Activated naive CD8-positive, alpha-beta T cell treated with anti-CD3 and anti-CD28 coated beads for 36 hours (primary cell): ENCODE data around the gene APRT. TPM values are rescaled to one million over a fixed set of nuclear protein-coding genes. Genes with fewer than 3 reads are reported as not detected.
"Not testable (repeated sequence)": the region's sequence is repeated elsewhere in the genome, so short reads cannot be mapped to it uniquely, and the experiment has no call there.

Experiments used
- DNase-seq: peaks from one replicate; pipeline ENCODE4 v3.0.0; 2021
- H3K27ac Mint-ChIP-seq: one replicate; pipeline ENCODE4 v1.8.0; 2022; ENCODE audit warnings: mild to moderate bottlenecking, moderate library complexity, mixed read lengths
- H3K27me3 Mint-ChIP-seq: one replicate; pipeline ENCODE4 v1.8.0; 2022; ENCODE audit warnings: mild to moderate bottlenecking, mixed read lengths
- H3K36me3 Mint-ChIP-seq: one replicate; pipeline ENCODE4 v1.8.0; 2021; ENCODE audit warnings: mild to moderate bottlenecking, mixed read lengths
- H3K4me1 Mint-ChIP-seq: one replicate; pipeline ENCODE4 v1.8.0; 2021; ENCODE audit warnings: mixed read lengths
- H3K4me3 Mint-ChIP-seq: one replicate; pipeline ENCODE4 v1.8.0; 2022; ENCODE audit warnings: mild to moderate bottlenecking, moderate library complexity, mixed read lengths
- H3K9me3 Mint-ChIP-seq: one replicate; pipeline ENCODE4 v1.8.0; 2022; ENCODE audit warnings: mixed read lengths
- total RNA-seq, 2 experiments: library from RNA; stranded (reverse); gene quantifications; one replicate each; pipeline ENCODE4 v1.2.3, GENCODE V29; 2021

The APRT gene
- total RNA-seq, 2 experiments from 2014 or later, result 241 to 272 TPM

DNA sequence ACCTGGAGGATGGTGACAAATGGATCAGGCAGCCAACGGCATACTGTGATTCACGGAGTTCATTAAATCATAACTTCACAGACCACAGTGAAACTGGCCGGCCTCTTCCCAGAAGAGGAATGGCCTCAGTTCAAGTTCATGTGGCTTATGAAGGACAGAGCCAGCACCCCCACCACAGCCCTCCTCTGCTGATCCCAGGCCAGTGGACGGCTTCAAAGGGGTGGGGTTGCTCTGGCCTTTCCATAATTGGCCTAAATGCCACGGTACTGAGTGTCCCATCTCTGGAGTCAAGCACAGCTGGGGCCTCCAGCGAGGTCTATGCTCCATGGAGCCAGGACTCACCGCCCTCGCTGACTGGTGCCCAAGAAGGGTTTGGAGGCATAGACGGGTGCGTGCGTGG, 23.7 kb upstream of the APRT start:
- Mint-ChIP-seq H3K27ac (no peak overlapping the region), H3K9me3 (no peaks in the 10 kb centered on the region), H3K4me1 (no peaks in the 10 kb centered on the region), H3K27me3 (no peaks in the 10 kb centered on the region), H3K4me3 (no peak overlapping the region), H3K36me3 (peaks cover 4% of the 10 kb centered on the region)
- no peak for DNase-seq

DNA sequence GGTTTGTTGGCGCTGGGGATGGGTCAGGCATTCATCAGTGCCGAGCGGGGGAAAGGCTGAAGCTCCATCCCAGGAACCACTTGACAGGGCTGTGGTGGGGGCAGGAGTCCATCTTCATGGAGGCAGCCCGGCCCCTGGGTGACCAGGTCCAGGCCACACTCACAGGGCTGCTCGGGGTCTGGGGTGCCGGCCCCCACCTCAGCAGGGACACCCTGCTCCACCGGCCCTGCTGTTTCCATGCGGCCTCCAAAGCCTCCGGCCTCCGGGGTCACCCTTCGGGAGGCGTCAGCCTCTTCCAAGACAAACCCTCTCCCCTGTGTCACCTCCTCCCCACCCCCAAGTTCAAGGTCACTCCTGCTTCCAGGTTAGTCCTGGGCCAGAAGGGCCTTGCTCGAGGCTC, 22.9 kb upstream of the APRT start:
- no peaks in the 10 kb centered on the region for H3K36me3 Mint-ChIP-seq
- DNase-seq, result no peak
- H3K9me3 Mint-ChIP-seq, result no peaks in the 10 kb centered on the region
- no peaks in the 10 kb centered on the region for H3K27me3 Mint-ChIP-seq
- no peaks in the 10 kb centered on the region for H3K4me1 Mint-ChIP-seq
- no peak overlapping the region for H3K4me3 Mint-ChIP-seq
- H3K27ac Mint-ChIP-seq, result no peak overlapping the region

DNA sequence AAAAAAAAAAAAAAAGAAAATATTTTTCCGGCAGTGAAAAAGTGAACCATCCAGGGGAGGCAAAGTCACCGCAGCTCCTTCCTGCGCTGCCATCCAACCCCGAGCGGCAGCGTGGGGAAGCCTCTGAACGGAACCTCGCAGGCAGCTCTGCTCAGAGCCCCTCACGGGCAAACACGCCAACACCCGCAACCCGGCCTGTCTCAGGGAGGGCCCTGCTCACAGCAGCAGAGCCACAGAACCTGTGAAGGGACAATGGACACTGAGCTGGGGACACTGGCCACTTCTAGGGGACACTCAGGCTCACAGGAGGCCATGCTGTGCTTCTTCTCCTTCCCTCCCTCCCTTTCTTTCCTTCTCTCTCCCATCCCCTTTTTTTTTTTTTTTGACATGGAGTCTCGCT, 21.4 kb upstream of the APRT start:
- no peaks in the 10 kb centered on the region for H3K9me3 Mint-ChIP-seq
- H3K4me3 Mint-ChIP-seq, result no peak overlapping the region
- no peaks in the 10 kb centered on the region for H3K4me1 Mint-ChIP-seq
- no peak overlapping the region for H3K27ac Mint-ChIP-seq
- H3K27me3 Mint-ChIP-seq, result no peaks in the 10 kb centered on the region
- no peak for DNase-seq
- no peaks in the 10 kb centered on the region for H3K36me3 Mint-ChIP-seq

DNA sequence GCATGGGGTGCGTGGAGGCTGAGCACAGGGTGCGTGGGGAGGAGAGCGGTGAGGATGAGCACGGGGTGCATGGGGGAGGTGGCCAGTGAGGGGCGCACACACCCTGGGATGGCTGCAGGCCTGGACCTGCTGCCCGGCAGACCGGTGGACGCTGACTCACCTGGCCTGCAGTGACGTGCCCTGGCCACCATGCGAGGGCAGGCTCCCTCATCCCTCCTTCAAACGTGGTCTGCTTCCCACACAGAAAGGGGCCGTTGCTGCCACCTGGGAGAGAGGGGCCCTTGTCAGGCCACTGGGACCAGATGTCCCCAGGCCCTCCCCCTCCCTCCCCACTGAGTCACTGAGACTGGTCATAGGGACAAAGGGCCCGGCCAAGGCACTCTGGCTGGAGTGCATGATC, 20.1 kb upstream of the APRT start:
- no peaks in the 10 kb centered on the region for H3K4me1 Mint-ChIP-seq
- no peaks in the 10 kb centered on the region for H3K27me3 Mint-ChIP-seq
- H3K9me3 Mint-ChIP-seq, result no peaks in the 10 kb centered on the region
- no peak overlapping the region for H3K4me3 Mint-ChIP-seq
- H3K36me3 Mint-ChIP-seq, result no peaks in the 10 kb centered on the region
- DNase-seq, result no peak
- no peak overlapping the region for H3K27ac Mint-ChIP-seq

DNA sequence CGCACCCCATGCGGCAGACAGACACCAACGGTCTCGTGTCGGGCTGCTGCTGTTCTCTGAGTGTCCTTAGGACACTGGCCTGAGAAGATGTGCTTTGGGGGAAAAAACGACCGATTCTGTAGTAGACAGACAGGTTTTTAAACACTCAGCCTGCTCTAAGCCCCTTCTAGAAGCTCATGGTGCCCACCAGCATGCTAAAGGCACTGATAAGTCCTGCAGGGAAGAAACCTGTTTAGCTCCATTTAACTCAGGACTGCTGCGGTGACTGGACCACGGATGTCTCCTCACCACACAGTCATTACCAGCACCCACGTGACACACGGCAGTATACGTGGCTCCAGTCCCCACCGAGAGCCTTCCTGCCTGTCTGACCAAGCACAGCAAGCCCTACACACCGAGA, 19.1 kb upstream of the APRT start:
- no peaks in the 10 kb centered on the region for H3K27me3 Mint-ChIP-seq
- H3K4me1 Mint-ChIP-seq, result no peaks in the 10 kb centered on the region

DNA sequence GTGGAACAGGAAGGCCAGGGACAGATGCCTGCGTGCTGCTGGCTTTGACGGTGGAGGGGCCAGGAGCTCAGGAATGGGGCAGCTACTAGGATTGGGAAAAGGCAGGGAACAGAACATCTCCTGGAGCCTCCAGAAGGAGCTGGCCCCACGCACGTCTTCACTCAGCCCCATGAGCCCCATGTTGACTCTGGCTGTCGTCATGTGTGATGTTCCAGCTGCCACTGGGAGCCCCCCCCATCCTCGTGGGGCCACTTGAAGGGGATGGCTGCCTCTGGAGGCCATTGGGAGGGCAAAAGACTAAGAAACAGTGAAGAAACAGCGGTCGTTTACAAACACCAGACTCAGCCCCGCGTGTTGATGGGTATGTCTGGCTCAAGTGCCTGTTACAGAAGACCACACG, 18.5 kb upstream of the APRT start:
- no peak overlapping the region for H3K27ac Mint-ChIP-seq
- no peaks in the 10 kb centered on the region for H3K9me3 Mint-ChIP-seq
- DNase-seq, result no peak
- H3K27me3 Mint-ChIP-seq, result no peaks in the 10 kb centered on the region
- H3K4me1 Mint-ChIP-seq, result no peaks in the 10 kb centered on the region
- no peaks in the 10 kb centered on the region for H3K36me3 Mint-ChIP-seq
- H3K4me3 Mint-ChIP-seq, result no peak overlapping the region

More for the DNA sequence above, 19.1 kb upstream of the APRT start:
- Mint-ChIP-seq H3K4me3 (no peak overlapping the region), H3K36me3 (no peaks in the 10 kb centered on the region), H3K9me3 (no peaks in the 10 kb centered on the region), H3K27ac (no peak overlapping the region)
- DNase-seq, result no peak

DNA sequence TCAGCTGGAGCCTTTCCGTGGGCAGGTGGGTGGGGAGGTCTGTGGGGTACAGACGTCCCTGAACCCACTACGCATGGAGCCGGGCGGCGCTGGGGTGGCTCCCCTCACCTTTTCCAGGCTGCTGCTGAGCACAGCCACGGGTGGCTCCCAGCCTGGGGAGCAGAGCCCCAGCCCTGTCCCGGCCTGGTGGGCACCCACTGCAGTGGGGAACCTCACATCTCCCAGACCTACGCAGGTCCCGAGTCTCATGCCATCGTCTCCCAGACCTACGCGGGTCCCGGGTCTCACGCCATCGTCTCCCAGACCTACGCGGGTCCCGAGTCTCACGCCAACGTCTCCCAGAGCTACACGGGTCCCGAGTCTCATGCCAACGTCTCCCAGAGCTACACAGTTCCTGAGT, 17.0 kb upstream of the APRT start:
- no peak overlapping the region for H3K27ac Mint-ChIP-seq
- H3K36me3 Mint-ChIP-seq, result no peaks in the 10 kb centered on the region
- H3K4me3 Mint-ChIP-seq, result no peak overlapping the region
- H3K9me3 Mint-ChIP-seq, result no peaks in the 10 kb centered on the region
- H3K4me1 Mint-ChIP-seq, result no peaks in the 10 kb centered on the region
- no peaks in the 10 kb centered on the region for H3K27me3 Mint-ChIP-seq
- no peak for DNase-seq

DNA sequence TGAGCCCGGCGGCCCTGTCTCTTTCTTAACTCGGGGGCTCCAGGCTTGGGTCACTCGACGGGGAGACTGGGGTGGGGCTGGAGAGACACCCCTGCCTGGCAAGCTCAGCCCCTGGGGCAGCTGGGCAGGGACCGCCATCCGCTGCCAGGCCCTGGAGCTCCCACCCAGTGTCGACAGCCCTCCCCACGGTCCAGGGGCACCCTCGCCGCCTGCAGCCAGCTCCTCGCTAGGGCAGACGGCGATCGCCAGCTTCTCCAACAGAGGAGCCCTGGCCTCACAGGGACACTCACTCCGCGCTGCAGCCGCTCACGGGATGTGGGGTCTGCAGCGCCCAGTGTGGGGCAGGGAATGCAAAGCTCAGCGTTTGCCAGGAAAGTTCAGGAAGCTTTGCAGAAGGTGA, 16.0 kb upstream of the APRT start:
- Mint-ChIP-seq H3K27me3 (no peaks in the 10 kb centered on the region), H3K36me3 (no peaks in the 10 kb centered on the region), H3K9me3 (no peaks in the 10 kb centered on the region), H3K4me1 (no peaks in the 10 kb centered on the region), H3K27ac (no peak overlapping the region), H3K4me3 (no peak overlapping the region)
- no peak for DNase-seq

DNA sequence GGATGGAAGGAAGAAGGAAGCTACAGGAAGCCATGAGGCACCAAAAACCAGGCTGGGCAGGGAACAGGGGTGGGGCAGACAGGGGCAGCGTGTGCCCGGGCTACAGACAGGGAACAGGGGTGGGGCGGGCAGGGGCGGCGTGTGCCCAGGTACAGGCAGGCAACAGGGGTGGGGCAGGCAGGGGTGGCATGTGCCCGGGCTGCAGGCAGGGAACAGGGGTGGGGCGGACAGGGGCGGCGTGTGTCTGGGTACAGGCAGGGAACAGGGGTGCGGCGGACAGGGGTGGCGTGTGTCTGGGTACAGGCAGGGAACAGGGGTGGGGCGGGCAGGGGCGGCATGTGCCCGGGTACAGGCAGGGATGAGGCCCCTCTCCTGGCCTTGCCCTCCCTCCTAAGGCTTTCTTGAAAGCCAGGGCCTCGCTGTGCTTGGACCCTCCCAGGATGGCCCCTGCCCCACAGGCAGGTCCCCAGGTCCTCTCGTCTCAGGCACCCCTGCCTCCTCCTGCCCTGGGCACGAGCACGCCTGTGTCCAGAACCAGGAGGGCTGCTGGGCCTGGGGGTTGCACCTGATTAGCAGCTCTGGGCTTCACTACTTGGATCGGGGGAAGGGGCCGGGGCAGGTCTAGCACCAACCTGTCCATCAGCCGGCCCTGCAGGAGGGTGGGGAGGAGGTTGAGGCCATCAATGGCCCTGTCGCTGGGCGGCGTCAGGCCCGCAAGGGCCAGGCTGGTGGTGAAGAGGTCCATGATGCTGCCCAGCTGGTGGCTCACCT, 14.5 kb upstream of the APRT start:
- Mint-ChIP-seq H3K36me3 (no peaks in the 10 kb centered on the region), H3K27ac (no peak overlapping the region), H3K27me3 (no peaks in the 10 kb centered on the region), H3K4me1 (no peaks in the 10 kb centered on the region), H3K9me3 (no peaks in the 10 kb centered on the region), H3K4me3 (no peak overlapping the region)
- no peak for DNase-seq

DNA sequence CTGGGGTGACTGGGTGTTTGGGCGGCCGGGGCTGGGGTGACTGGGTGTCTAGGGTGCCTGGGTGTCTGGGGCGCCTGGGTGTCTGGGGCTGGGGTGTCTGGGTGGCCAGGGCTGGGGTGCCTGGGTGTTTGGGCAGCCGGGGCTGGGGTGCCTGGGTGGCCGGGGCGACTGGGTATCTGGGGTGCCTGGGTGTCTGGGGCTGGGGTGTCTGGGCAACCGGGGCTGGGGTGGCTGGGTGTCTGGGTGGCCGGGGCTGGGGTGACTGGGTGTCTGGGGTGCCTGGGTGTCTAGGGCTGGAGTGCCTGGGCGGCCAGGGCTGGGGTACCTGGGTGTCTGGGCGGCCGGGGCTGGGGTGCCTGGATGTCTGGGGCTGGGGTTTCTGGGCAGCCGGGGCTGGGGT, 13.4 kb upstream of the APRT start:
- Mint-ChIP-seq H3K4me1 (no peaks in the 10 kb centered on the region), H3K4me3 (no peak overlapping the region), H3K36me3 (no peaks in the 10 kb centered on the region), H3K27ac (no peak overlapping the region), H3K9me3 (no peaks in the 10 kb centered on the region), H3K27me3 (no peaks in the 10 kb centered on the region)
- DNase-seq, result no peak

DNA sequence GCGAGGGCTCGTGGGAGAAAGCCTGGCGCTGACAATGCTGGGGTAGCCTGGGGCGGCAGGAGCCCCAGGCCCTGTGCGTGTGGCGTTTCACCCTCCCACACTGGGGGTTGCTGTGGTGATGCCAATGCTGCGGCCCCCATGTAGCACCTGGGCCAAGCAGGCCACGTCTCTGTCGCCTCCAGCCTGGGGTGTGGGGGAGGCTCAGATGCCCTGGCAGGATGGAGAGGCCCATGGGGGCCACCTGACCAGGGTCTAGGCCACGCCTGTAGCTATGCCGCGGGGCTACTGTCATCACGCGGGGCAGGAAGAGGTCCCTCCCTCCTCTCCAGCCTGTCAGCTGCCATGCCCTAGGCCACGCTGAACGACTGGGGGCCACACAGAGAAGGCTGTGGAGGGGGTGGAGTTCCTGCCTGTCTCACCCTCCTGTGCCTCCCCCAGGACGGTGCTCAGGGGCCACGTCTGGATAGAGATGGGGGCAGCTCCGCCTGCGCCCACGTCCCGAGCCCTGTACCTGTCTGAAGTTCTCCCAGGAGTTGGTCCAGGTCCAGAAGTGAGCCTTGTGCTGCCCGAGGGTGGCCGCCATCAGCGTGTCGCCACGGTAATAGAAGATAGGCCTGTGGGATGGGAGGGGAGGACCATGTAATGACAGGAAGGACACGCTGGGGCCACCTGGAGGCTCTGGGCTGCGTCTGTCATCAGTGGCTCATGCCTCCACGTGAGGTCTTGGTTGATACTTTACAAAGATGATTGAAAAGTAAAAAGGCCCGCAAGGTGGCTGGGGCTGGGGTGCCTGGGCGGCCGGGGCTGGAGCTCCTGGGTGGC, 12.7 kb upstream of the APRT start:
- Mint-ChIP-seq H3K36me3 (no peaks in the 10 kb centered on the region), H3K4me3 (no peak overlapping the region), H3K27me3 (no peaks in the 10 kb centered on the region), H3K4me1 (no peaks in the 10 kb centered on the region), H3K9me3 (no peaks in the 10 kb centered on the region), H3K27ac (no peak overlapping the region)
- no peak for DNase-seq

DNA sequence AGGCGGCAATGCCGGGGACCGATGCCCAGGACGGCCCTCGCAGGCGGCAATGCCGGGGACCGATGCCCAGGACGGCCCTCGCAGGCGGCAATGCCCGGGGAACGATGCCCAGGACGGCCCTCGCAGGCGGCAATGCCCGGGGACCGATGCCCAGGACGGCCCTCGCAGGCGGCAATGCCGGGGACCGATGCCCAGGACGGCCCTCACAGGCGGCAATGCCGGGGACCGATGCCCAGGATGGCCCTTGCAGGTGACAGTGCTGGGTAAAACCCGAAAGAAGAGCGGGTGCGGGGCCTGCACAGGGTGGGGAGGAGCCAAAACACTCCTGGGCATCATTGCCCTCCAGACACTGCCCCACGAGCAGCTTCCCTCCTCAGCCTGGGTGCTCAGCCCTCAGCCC, 11.9 kb upstream of the APRT start:
- H3K4me3 Mint-ChIP-seq, H3K27ac Mint-ChIP-seq, H3K27me3 Mint-ChIP-seq, H3K36me3 Mint-ChIP-seq, H3K4me1 Mint-ChIP-seq, DNase-seq, H3K9me3 Mint-ChIP-seq: not testable (repeated sequence)

DNA sequence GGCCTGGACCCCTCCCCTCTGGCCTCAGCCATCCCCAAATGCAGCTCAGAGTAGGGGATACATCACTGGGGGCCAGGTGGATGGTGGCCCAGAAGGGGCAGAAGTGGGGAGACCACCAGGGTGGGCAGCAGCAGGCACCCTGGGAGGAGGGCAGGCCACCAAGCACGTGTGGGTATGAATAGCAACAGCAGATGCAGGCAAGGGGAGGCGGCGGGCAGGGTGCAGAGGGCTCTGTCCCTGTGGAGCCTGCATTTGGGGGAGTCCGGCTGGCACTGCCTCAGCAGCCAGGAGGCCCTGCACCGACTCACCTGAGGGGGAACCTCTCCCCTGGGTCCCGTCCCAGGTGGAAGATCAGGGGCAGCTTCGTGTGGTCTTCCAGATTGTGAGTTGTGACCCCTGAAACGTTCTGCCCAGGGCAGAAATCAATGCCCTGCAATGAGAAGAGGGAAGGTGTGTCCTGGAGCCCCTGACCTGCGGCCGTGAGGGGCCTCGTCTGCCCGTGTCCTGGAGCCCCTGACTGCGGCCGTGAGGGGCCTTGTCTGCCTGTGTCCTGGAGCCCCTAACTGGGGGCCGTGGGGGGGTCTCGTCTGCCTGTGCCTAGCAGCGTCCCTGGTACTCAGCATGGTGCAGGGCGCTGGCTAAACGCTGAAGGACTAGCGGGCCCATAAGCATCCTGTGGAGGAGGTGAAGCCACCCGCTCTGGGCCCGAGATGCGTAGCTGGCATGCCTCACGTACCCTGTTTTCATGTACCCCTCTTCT, 10.7 kb upstream of the APRT start:
- Mint-ChIP-seq H3K36me3 (no peaks in the 10 kb centered on the region), H3K4me3 (no peak overlapping the region), H3K4me1 (no peaks in the 10 kb centered on the region), H3K9me3 (no peaks in the 10 kb centered on the region), H3K27me3 (no peaks in the 10 kb centered on the region), H3K27ac (no peak overlapping the region)
- DNase-seq, result no peak

DNA sequence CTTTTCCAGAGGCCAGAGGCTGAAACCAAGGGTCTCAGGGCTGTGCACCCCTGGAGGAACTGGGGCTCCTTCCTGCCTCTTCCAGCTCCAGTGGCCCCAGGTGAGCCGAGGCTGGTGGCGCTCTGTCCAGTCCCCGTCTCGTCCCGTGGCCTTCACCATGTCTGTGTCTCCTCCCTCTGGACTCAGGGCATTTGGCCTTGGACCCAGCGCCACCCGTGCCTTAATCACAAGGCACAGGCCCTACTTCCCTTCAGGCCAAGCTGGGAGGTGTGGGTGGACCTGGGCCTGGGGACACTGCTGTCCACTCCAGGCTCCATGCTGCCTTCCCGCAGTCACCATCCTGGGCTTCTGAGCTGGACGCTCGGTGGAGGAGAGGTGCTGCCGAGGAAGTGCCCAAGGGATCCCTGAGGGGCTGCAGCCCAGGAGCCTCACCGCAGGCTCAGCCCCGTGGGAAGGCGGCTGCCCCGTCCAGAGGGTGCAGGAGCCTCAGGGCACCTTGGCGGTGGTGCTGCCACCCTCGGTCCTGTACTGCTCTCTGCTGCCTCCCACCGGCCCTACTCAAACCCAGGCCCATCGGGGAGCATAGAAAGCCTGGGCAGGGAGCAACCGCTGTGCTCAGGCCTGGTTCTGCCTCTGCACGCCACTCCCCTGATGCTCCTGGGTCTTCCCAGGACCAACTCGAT, 9.6 kb upstream of the APRT start:
- no peaks in the 10 kb centered on the region for H3K4me1 Mint-ChIP-seq

More for the DNA sequence above, 9.6 kb upstream of the APRT start:
- no peak for DNase-seq
- H3K27me3 Mint-ChIP-seq, result no peaks in the 10 kb centered on the region
- H3K9me3 Mint-ChIP-seq, result no peaks in the 10 kb centered on the region
- no peak overlapping the region for H3K27ac Mint-ChIP-seq
- no peaks in the 10 kb centered on the region for H3K36me3 Mint-ChIP-seq
- no peak overlapping the region for H3K4me3 Mint-ChIP-seq
